Body of pancreas (tissue), 4 donors: ENCODE measurements around the gene FAM228B.
"Not testable (repeated sequence)": the region's sequence is repeated elsewhere in the genome, so short reads cannot be mapped to it uniquely, and the experiment has no call there.

Source experiments
- CTCF ChIP-seq, 7 experiments: fragments of 450-650 bp in 4 of 7; fragments of 200-600 bp in 3 of 7; sonication (generic) in 3 of 7; IDR thresholded peaks; one replicate each; pipeline ENCODE4 v1.5.1; 2016 to 2019; ENCODE audit warnings: antibody characterized with exemption in 7 of 7
- POLR2A ChIP-seq, 3 donors: fragments of 450-650 bp; IDR thresholded peaks; one replicate each; pipeline ENCODE4 v1.6.1; 2016; ENCODE audit warnings: antibody characterized with exemption in 3 of 3, mild to moderate bottlenecking in 2 of 3

GRCh38 chr2:24140305-24140704 lies 17.0 kb downstream of the FAM228B start:
- not testable (repeated sequence) for TF ChIP-seq POLR2A, CTCF (IDR thresholded peaks at IDR 0.05)
